BLaER1 treated with 17β-estradiol and CSF1 and Interleukin-3, amounts not matched to agents 10 nM and 100 nM (cell line): ENCODE measurements around the gene SSR3.

ENCODE experiments used
- H3K27ac ChIP-seq, 11 experiments: shearing (Covaris generic); formaldehyde crosslinking; 2 replicates each; pipeline ENCODE4 v1.8.1; 2022
- H3K27me3 ChIP-seq, 11 experiments: shearing (Covaris generic); formaldehyde crosslinking; 2 replicates each; pipeline ENCODE4 v1.8.1; 2022
- H3K36me3 ChIP-seq, 11 experiments: shearing (Covaris generic); formaldehyde crosslinking; 2 replicates each; pipeline ENCODE4 v1.8.1; 2022
- H3K4me1 ChIP-seq, 10 experiments: shearing (Covaris generic); formaldehyde crosslinking; 2 replicates each; pipeline ENCODE4 v1.8.1; 2022
- H3K4me2 ChIP-seq, 11 experiments: shearing (Covaris generic); formaldehyde crosslinking; 2 replicates each; pipeline ENCODE4 v1.8.1; 2022
- H3K4me3 ChIP-seq, 10 experiments: shearing (Covaris generic); formaldehyde crosslinking; 2 replicates each; pipeline ENCODE4 v1.8.1; 2022
- H3K9ac ChIP-seq, 11 experiments: shearing (Covaris generic); formaldehyde crosslinking; 2 replicates each; pipeline ENCODE4 v1.8.1; 2022
- H3K9me3 ChIP-seq, 11 experiments: shearing (Covaris generic); formaldehyde crosslinking; replicated peaks in 1 of 11; 2 replicates each; pipeline ENCODE4 v1.8.1; 2022
- H4K20me1 ChIP-seq, 11 experiments: shearing (Covaris generic); formaldehyde crosslinking; 2 replicates each; pipeline ENCODE4 v1.8.1; 2022
- Cebpa-rat ChIP-seq, 11 experiments: shearing (Covaris generic); IDR thresholded peaks; 2 replicates each; pipeline ENCODE4 v1.8.1; 2022

Gene SSR3

GRCh38 chr3:156535162-156535627 lies 19.7 kb downstream of the SSR3 start:
- Histone ChIP-seq H3K4me2 (no peak overlapping the region), H3K27me3 (no peaks in the 10 kb centered on the region), H3K9me3 (no peaks in the 10 kb centered on the region), H4K20me1 (peaks cover 0 to 6% (median 0%) of the 10 kb centered on the region in 11 experiments; a peak in 2 of 22 replicates), H3K4me1 (peaks cover 0 to 7% (median 0%) of the 10 kb centered on the region in 10 experiments; a peak in 1 of 20 replicates), H3K4me3 (no peak overlapping the region), H3K9ac (no peak overlapping the region), H3K27ac (no peak overlapping the region), H3K36me3 (peaks cover 10 to 26% (median 16%) of the 10 kb centered on the region in 11 experiments; a peak in 18 of 22 replicates)
- no peak for TF ChIP-seq Cebpa-rat (IDR thresholded peaks at IDR 0.05)

GRCh38 chr3:156533205-156533604 lies 21.7 kb downstream of the SSR3 start:
- Histone ChIP-seq H3K36me3 (peaks cover 0 to 6% (median 0%) of the 10 kb centered on the region in 11 experiments; a peak in 4 of 22 replicates), H3K9me3 (no peaks in the 10 kb centered on the region), H3K27me3 (peaks cover 0 to 6% (median 0%) of the 10 kb centered on the region in 11 experiments; a peak in 2 of 22 replicates), H4K20me1 (peaks cover 0 to 6% (median 0%) of the 10 kb centered on the region in 11 experiments; a peak in 2 of 22 replicates), H3K4me2 (no peak overlapping the region), H3K9ac (no peak overlapping the region), H3K4me1 (peaks cover 0 to 7% (median 0%) of the 10 kb centered on the region in 10 experiments; a peak in 1 of 20 replicates), H3K4me3 (no peak overlapping the region), H3K27ac (no peak overlapping the region)
- no peak for TF ChIP-seq Cebpa-rat (IDR thresholded peaks at IDR 0.05)

DNA sequence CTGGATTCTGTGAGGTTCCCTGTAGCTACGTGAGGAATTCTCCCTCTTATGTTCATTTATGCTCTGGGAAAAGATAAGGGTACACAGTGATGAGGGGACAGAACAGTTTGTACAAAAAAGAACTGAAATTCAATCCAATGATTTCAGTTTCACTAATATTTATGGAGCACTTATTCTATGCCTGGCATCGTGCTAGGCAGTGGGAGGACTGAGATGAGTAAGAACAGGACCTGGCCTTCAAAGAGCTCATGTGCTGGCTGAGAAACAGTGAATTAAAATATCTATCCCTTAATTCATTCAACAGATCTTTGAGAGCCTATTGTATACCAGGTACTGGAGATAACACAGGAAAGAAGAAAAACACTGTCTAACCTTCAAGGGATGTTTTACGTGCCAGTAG lies 22.2 kb downstream of the SSR3 start:
- H3K36me3 ChIP-seq, result peaks cover 0 to 2% (median 0%) of the 10 kb centered on the region in 11 experiments; a peak in 1 of 22 replicates
- no peaks in the 10 kb centered on the region for H3K9me3 ChIP-seq
- H4K20me1 ChIP-seq, result peaks cover 0 to 6% (median 0%) of the 10 kb centered on the region in 11 experiments; a peak in 2 of 22 replicates
- no peak for TF ChIP-seq Cebpa-rat (IDR thresholded peaks at IDR 0.05)
- H3K27me3 ChIP-seq, result peaks cover 0 to 6% (median 0%) of the 10 kb centered on the region in 11 experiments; a peak in 2 of 22 replicates
- H3K4me2 ChIP-seq, result no peak overlapping the region
- H3K4me3 ChIP-seq, result no peak overlapping the region
- H3K4me1 ChIP-seq, result peaks cover 0 to 7% (median 0%) of the 10 kb centered on the region in 10 experiments; a peak in 1 of 20 replicates
- H3K9ac ChIP-seq, result no peak overlapping the region
- no peak overlapping the region for H3K27ac ChIP-seq

GRCh38 chr3:156530980-156531379 lies 23.9 kb downstream of the SSR3 start:
- no peaks in the 10 kb centered on the region for H3K9me3 ChIP-seq
- peaks cover 0 to 6% (median 0%) of the 10 kb centered on the region in 11 experiments; a peak in 2 of 22 replicates for H3K27me3 ChIP-seq
- peaks cover 0 to 7% (median 0%) of the 10 kb centered on the region in 10 experiments; a peak in 1 of 20 replicates for H3K4me1 ChIP-seq
- no peaks in the 10 kb centered on the region for H3K36me3 ChIP-seq
- peaks cover 0 to 6% (median 0%) of the 10 kb centered on the region in 11 experiments; a peak in 2 of 22 replicates for H4K20me1 ChIP-seq
- no peak overlapping the region for H3K27ac ChIP-seq
- no peak overlapping the region for H3K9ac ChIP-seq
- TF ChIP-seq Cebpa-rat (IDR thresholded peaks at IDR 0.05), result no peak
- H3K4me2 ChIP-seq, result no peak overlapping the region
- H3K4me3 ChIP-seq, result no peak overlapping the region

DNA sequence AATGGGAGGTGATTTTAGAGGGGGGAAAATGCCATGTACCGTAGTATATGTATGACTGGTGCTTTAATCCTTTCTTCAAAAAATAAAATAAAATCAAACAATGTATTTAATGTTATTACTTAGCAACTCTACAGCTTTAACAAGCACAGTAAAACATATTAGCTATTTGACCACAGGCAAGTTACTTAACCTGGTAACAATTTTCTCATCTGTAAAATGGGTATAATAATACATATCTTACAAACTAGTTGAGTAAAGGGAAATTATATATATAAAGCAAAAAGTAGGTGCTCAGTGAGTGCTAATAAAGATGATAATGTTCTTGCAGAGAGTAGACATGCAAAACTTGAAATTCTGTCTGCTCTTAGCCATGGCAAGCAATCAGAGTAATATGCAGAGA lies 27.9 kb downstream of the SSR3 start:
- H3K4me1 ChIP-seq, result peaks cover 8 to 19% (median 11%) of the 10 kb centered on the region in 10 experiments; a peak in 19 of 20 replicates
- no peak for TF ChIP-seq Cebpa-rat (IDR thresholded peaks at IDR 0.05)
- H3K27ac ChIP-seq, result no peak overlapping the region
- no peak overlapping the region for H3K4me3 ChIP-seq
- H3K9ac ChIP-seq, result no peak overlapping the region
- H3K27me3 ChIP-seq, result peaks cover 0 to 13% (median 0%) of the 10 kb centered on the region in 11 experiments; a peak in 3 of 22 replicates
- H4K20me1 ChIP-seq, result no peaks in the 10 kb centered on the region; a peak in 1 of 22 replicates
- peaks cover 0 to 8% (median 5%) of the 10 kb centered on the region in 11 experiments; a peak in 7 of 22 replicates for H3K9me3 ChIP-seq
- H3K4me2 ChIP-seq, result no peak overlapping the region
- H3K36me3 ChIP-seq, result no peaks in the 10 kb centered on the region

DNA sequence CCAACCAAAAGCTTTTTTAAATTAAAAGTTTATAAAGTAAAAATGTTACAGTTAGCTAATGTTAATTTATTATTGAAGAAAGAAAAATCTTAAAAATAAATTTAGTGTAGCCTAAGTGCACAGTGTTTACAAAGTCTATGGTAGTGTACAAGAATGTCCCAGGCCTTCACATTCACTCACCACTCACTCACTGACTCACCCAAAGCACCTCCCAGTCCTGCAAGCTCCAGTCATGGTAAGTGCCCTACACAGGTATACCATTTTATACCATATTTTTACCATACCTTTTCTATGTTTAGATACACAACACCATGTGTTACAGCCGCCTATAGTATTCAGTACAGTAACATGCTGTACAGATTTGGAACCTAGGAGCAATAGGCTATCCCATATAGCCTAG lies 29.1 kb downstream of the SSR3 start:
- no peaks in the 10 kb centered on the region; a peak in 1 of 22 replicates for H4K20me1 ChIP-seq
- no peak overlapping the region for H3K9ac ChIP-seq
- H3K4me1 ChIP-seq, result peaks cover 8 to 19% (median 11%) of the 10 kb centered on the region in 10 experiments; a peak in 19 of 20 replicates
- no peak overlapping the region for H3K4me3 ChIP-seq
- no peak for TF ChIP-seq Cebpa-rat (IDR thresholded peaks at IDR 0.05)
- H3K9me3 ChIP-seq, result peaks cover 0 to 8% (median 5%) of the 10 kb centered on the region in 11 experiments; a peak in 7 of 22 replicates
- peaks cover 0 to 13% (median 0%) of the 10 kb centered on the region in 11 experiments; a peak in 3 of 22 replicates for H3K27me3 ChIP-seq
- H3K36me3 ChIP-seq, result no peaks in the 10 kb centered on the region
- H3K27ac ChIP-seq, result no peak overlapping the region
- H3K4me2 ChIP-seq, result no peak overlapping the region

- Histone ChIP-seq H3K9me3 (peaks cover 0 to 8% (median 5%) of the 10 kb centered on the region in 11 experiments; a peak in 7 of 22 replicates), H3K27ac (no peak overlapping the region), H4K20me1 (no peaks in the 10 kb centered on the region), H3K27me3 (peaks cover 0 to 13% (median 0%) of the 10 kb centered on the region in 11 experiments; a peak in 2 of 22 replicates), H3K36me3 (no peaks in the 10 kb centered on the region), H3K9ac (no peak overlapping the region), H3K4me3 (no peak overlapping the region), H3K4me2 (no peak overlapping the region), H3K4me1 (peaks cover 8 to 22% (median 11%) of the 10 kb centered on the region in 10 experiments; a peak in 19 of 20 replicates)
- TF ChIP-seq Cebpa-rat (IDR thresholded peaks at IDR 0.05), result no peak
Observed at GRCh38 chr3:156522673-156523072, 32.2 kb downstream of the SSR3 start.

DNA sequence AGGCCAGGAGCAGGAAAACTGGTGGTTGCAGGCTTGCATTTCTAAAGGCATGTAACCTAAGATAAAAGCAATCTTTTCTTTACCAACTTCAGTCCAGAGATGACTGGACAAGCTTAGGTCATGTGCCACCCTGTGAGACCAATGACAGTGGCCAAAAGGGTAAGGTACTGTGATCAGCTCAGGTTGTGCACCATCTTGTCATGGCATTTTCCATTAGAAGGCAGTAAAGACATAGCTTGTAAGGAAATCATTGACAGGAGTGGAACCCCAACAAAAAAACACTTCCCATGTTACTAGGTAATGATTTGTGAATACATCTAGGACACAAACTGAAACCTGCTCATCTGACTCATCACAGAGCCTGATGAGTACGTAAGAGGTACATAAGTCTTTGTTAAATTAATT lies 35.2 kb downstream of the SSR3 start:
- TF ChIP-seq Cebpa-rat (IDR thresholded peaks at IDR 0.05), result no peak
- Histone ChIP-seq H3K27ac (no peak overlapping the region), H3K36me3 (no peaks in the 10 kb centered on the region), H3K4me1 (peaks cover 2 to 32% (median 5%) of the 10 kb centered on the region in 10 experiments; a peak in 19 of 20 replicates), H3K9ac (no peak overlapping the region), H3K9me3 (peaks cover 0 to 8% (median 5%) of the 10 kb centered on the region in 11 experiments; a peak in 7 of 22 replicates), H3K27me3 (peaks cover 0 to 13% (median 0%) of the 10 kb centered on the region in 11 experiments; a peak in 2 of 22 replicates), H3K4me2 (no peak overlapping the region), H3K4me3 (no peak overlapping the region), H4K20me1 (no peaks in the 10 kb centered on the region; a peak in 1 of 22 replicates)

- Histone ChIP-seq H3K27ac (no peak overlapping the region), H3K4me2 (no peak overlapping the region), H3K4me1 (peaks cover 0 to 21% (median 0%) of the 10 kb centered on the region in 10 experiments; a peak in 6 of 20 replicates), H3K4me3 (no peak overlapping the region), H3K9me3 (peaks cover 0 to under 1% (median 0%) of the 10 kb centered on the region in 11 experiments; a peak in 2 of 22 replicates), H3K27me3 (peaks cover 0 to 10% (median 0%) of the 10 kb centered on the region in 11 experiments; a peak in 2 of 22 replicates), H4K20me1 (no peaks in the 10 kb centered on the region; a peak in 1 of 22 replicates), H3K9ac (no peak overlapping the region), H3K36me3 (no peaks in the 10 kb centered on the region)
- TF ChIP-seq Cebpa-rat (IDR thresholded peaks at IDR 0.05), result no peak
Observed at GRCh38 chr3:156518726-156519125, 36.2 kb downstream of the SSR3 start.
